ENCODE results near the gene STAM. TPM values are rescaled to one million over a fixed set of nuclear protein-coding genes. Genes with fewer than 3 reads are reported as not detected.
"Not testable (repeated sequence)": the region's sequence is repeated elsewhere in the genome, so short reads cannot be mapped to it uniquely, and the experiment has no call there.

STAM gene
- total RNA-seq, 3 donors from 2014 or later: 12.9 to 14.7 (median 14.7) TPM

- Mint-ChIP-seq H3K4me3 (no peak overlapping the region), H3K4me1 (ENCODE audit: low read depth) (no peaks in the 10 kb centered on the region), H3K36me3 (ENCODE audit: insufficient read depth) (peaks cover 49% of the 10 kb centered on the region), H3K9me3 (no peaks in the 10 kb centered on the region), H3K27me3 (ENCODE audit: low read depth) (no peaks in the 10 kb centered on the region)
- ATAC-seq: no peak
- no peak for DNase-seq
These were observed 68.9 kb downstream of the STAM start for GRCh38 chr10:17712717-17713471.

- DNase-seq: no peak
- ATAC-seq: no peak
- H3K36me3 Mint-ChIP-seq (ENCODE audit: insufficient read depth): peaks cover 54% of the 10 kb centered on the region
These were observed 69.8 kb downstream of the STAM start for GRCh38 chr10:17713758-17714157.

GRCh38 chr10:17716161-17716560 lies 72.2 kb downstream of the STAM start:
- no peaks in the 10 kb centered on the region for H3K27me3 Mint-ChIP-seq (ENCODE audit: low read depth)

More at GRCh38 chr10:17713758-17714157, 69.8 kb downstream of the STAM start:
- H3K4me1 Mint-ChIP-seq (ENCODE audit: low read depth): no peaks in the 10 kb centered on the region
- no peaks in the 10 kb centered on the region for H3K9me3 Mint-ChIP-seq
- no peak overlapping the region for H3K4me3 Mint-ChIP-seq
- H3K27me3 Mint-ChIP-seq (ENCODE audit: low read depth): no peaks in the 10 kb centered on the region

GRCh38 chr10:17722317-17723014 lies 78.5 kb downstream of the STAM start:
- not testable (repeated sequence) for H3K4me3 Mint-ChIP-seq; H3K27me3 Mint-ChIP-seq (ENCODE audit: low read depth); H3K4me1 Mint-ChIP-seq (ENCODE audit: low read depth); DNase-seq; ATAC-seq; H3K9me3 Mint-ChIP-seq
- H3K36me3 Mint-ChIP-seq (ENCODE audit: insufficient read depth): peaks cover 33% of the 10 kb centered on the region

More at GRCh38 chr10:17716161-17716560, 72.2 kb downstream of the STAM start:
- H3K36me3 Mint-ChIP-seq (ENCODE audit: insufficient read depth): peaks cover 54% of the 10 kb centered on the region
- no peak overlapping the region for H3K4me3 Mint-ChIP-seq
- H3K4me1 Mint-ChIP-seq (ENCODE audit: low read depth): no peaks in the 10 kb centered on the region
- no peak for ATAC-seq
- no peaks in the 10 kb centered on the region for H3K9me3 Mint-ChIP-seq
- no peak for DNase-seq

GRCh38 chr10:17725703-17726102 lies 81.8 kb downstream of the STAM start:
- peaks cover 18% of the 10 kb centered on the region for H3K36me3 Mint-ChIP-seq (ENCODE audit: insufficient read depth)
- no peaks in the 10 kb centered on the region for H3K4me1 Mint-ChIP-seq (ENCODE audit: low read depth)
- H3K9me3 Mint-ChIP-seq: no peaks in the 10 kb centered on the region
- no peak overlapping the region for H3K4me3 Mint-ChIP-seq
- no peak for ATAC-seq
- no peaks in the 10 kb centered on the region for H3K27me3 Mint-ChIP-seq (ENCODE audit: low read depth)
- DNase-seq: no peak

- Mint-ChIP-seq H3K9me3 (no peaks in the 10 kb centered on the region), H3K4me1 (ENCODE audit: low read depth) (no peaks in the 10 kb centered on the region), H3K36me3 (ENCODE audit: insufficient read depth) (peaks cover 2% of the 10 kb centered on the region), H3K4me3 (no peak overlapping the region), H3K27me3 (ENCODE audit: low read depth) (no peaks in the 10 kb centered on the region)
- DNase-seq (no peak), ATAC-seq (no peak)
These were observed 85.7 kb downstream of the STAM start for GRCh38 chr10:17729630-17730029.

GRCh38 chr10:17730667-17731066 lies 86.7 kb downstream of the STAM start:
- no peaks in the 10 kb centered on the region for H3K27me3 Mint-ChIP-seq (ENCODE audit: low read depth)
- H3K9me3 Mint-ChIP-seq: no peaks in the 10 kb centered on the region
- no peak overlapping the region for H3K4me3 Mint-ChIP-seq
- no peaks in the 10 kb centered on the region for H3K4me1 Mint-ChIP-seq (ENCODE audit: low read depth)
- DNase-seq (no peak), ATAC-seq (no peak)
- H3K36me3 Mint-ChIP-seq (ENCODE audit: insufficient read depth): no peaks in the 10 kb centered on the region

GRCh38 chr10:17731331-17732020 lies 87.5 kb downstream of the STAM start:
- DNase-seq (no peak), ATAC-seq (no peak)
- Mint-ChIP-seq H3K4me1 (ENCODE audit: low read depth) (no peaks in the 10 kb centered on the region), H3K9me3 (no peaks in the 10 kb centered on the region), H3K27me3 (ENCODE audit: low read depth) (no peaks in the 10 kb centered on the region), H3K4me3 (no peak overlapping the region), H3K36me3 (ENCODE audit: insufficient read depth) (no peaks in the 10 kb centered on the region)

- Mint-ChIP-seq H3K27me3 (ENCODE audit: low read depth) (no peaks in the 10 kb centered on the region), H3K9me3 (no peaks in the 10 kb centered on the region), H3K4me3 (no peak overlapping the region), H3K4me1 (ENCODE audit: low read depth) (peaks cover 3% of the 10 kb centered on the region), H3K36me3 (ENCODE audit: insufficient read depth) (no peaks in the 10 kb centered on the region)
- DNase-seq (no peak), ATAC-seq (no peak)
These were observed 89.7 kb downstream of the STAM start for GRCh38 chr10:17733620-17734019.

- Mint-ChIP-seq H3K4me3 (no peak overlapping the region), H3K36me3 (ENCODE audit: insufficient read depth) (no peaks in the 10 kb centered on the region), H3K4me1 (ENCODE audit: low read depth) (peaks cover 3% of the 10 kb centered on the region), H3K9me3 (no peaks in the 10 kb centered on the region), H3K27me3 (ENCODE audit: low read depth) (no peaks in the 10 kb centered on the region)
- DNase-seq: no peak
- no peak for ATAC-seq
These were observed 90.6 kb downstream of the STAM start for GRCh38 chr10:17734432-17735080.

- no peaks in the 10 kb centered on the region for H3K9me3 Mint-ChIP-seq
- H3K27me3 Mint-ChIP-seq (ENCODE audit: low read depth): no peaks in the 10 kb centered on the region
- no peaks in the 10 kb centered on the region for H3K36me3 Mint-ChIP-seq (ENCODE audit: insufficient read depth)
- H3K4me1 Mint-ChIP-seq (ENCODE audit: low read depth): peaks cover 3% of the 10 kb centered on the region
- DNase-seq: no peak
- H3K4me3 Mint-ChIP-seq: no peak overlapping the region
- no peak for ATAC-seq
These were observed 91.4 kb downstream of the STAM start for GRCh38 chr10:17735166-17735941.

GRCh38 chr10:17736223-17736622 lies 92.3 kb downstream of the STAM start:
- no peak overlapping the region for H3K4me3 Mint-ChIP-seq
- no peaks in the 10 kb centered on the region for H3K9me3 Mint-ChIP-seq
- ATAC-seq (no peak), DNase-seq (no peak)
- H3K4me1 Mint-ChIP-seq (ENCODE audit: low read depth): peaks cover 3% of the 10 kb centered on the region
- H3K36me3 Mint-ChIP-seq (ENCODE audit: insufficient read depth): no peaks in the 10 kb centered on the region
- H3K27me3 Mint-ChIP-seq (ENCODE audit: low read depth): no peaks in the 10 kb centered on the region

- Mint-ChIP-seq H3K9me3 (no peaks in the 10 kb centered on the region), H3K4me1 (ENCODE audit: low read depth) (peaks cover 3% of the 10 kb centered on the region), H3K4me3 (no peak overlapping the region), H3K36me3 (ENCODE audit: insufficient read depth) (no peaks in the 10 kb centered on the region), H3K27me3 (ENCODE audit: low read depth) (no peaks in the 10 kb centered on the region)
- DNase-seq (no peak), ATAC-seq (no peak)
These were observed 93.3 kb downstream of the STAM start for GRCh38 chr10:17737027-17737965.
